HTERT RPE-1 (cell line): ENCODE data around the gene ALOX12B.
"Not testable (repeated sequence)": the region's sequence is repeated elsewhere in the genome, so short reads cannot be mapped to it uniquely, and the experiment has no call there.

ENCODE experiments used
- in situ Hi-C: fragments of 300-500 bp; cut with MboI; formaldehyde crosslinking; loops from 4 replicates; pipeline ENCODE4 v1.14.3; 2020; ENCODE audit warnings: low sequenced_read_pairs

ALOX12B gene

GRCh38 chr17:8067806-8068205 is 19.7 kb downstream of the ALOX12B start:
- in situ Hi-C loops: no loop called here

GRCh38 chr17:8066841-8067775 is 20.4 kb downstream of the ALOX12B start:
- in situ Hi-C loops: no loop called here

- in situ Hi-C loops: no loop called here
These were observed 22.9 kb downstream of the ALOX12B start for GRCh38 chr17:8064561-8065019.

- in situ Hi-C loops: no loop called here
These were observed 23.6 kb downstream of the ALOX12B start for GRCh38 chr17:8063761-8064534.

GRCh38 chr17:8062807-8063483 is 24.6 kb downstream of the ALOX12B start:
- in situ Hi-C loops: no loop called here

GRCh38 chr17:8062435-8062806 is 25.1 kb downstream of the ALOX12B start:
- in situ Hi-C loops: no loop called here

- in situ Hi-C loops: not testable (repeated sequence)
These were observed 25.7 kb downstream of the ALOX12B start for GRCh38 chr17:8061851-8062250.

GRCh38 chr17:8060274-8060673 is 27.2 kb downstream of the ALOX12B start:
- in situ Hi-C loops: no loop called here

GRCh38 chr17:8059131-8059530 is 28.4 kb downstream of the ALOX12B start:
- in situ Hi-C loops: no loop called here

GRCh38 chr17:8057691-8058114 is 29.8 kb downstream of the ALOX12B start:
- in situ Hi-C loops: no loop called here

GRCh38 chr17:8056976-8057625 is 30.4 kb downstream of the ALOX12B start:
- in situ Hi-C loops: no loop called here

- in situ Hi-C loops: no loop called here
These were observed 31.1 kb downstream of the ALOX12B start for GRCh38 chr17:8056232-8056975.

- in situ Hi-C loops: no loop called here
These were observed 31.7 kb downstream of the ALOX12B start for GRCh38 chr17:8055851-8056231.

GRCh38 chr17:8053600-8053999 is 33.9 kb downstream of the ALOX12B start:
- in situ Hi-C loops: no loop called here

- in situ Hi-C loops: no loop called here
These were observed 35.0 kb downstream of the ALOX12B start for GRCh38 chr17:8052256-8053252.

GRCh38 chr17:8051831-8052230 is 35.7 kb downstream of the ALOX12B start:
- in situ Hi-C loops: no loop called here

- in situ Hi-C loops: no loop called here
These were observed 38.8 kb downstream of the ALOX12B start for GRCh38 chr17:8048736-8049135.

GRCh38 chr17:8048236-8048635 is 39.3 kb downstream of the ALOX12B start:
- in situ Hi-C loops: no loop called here

GRCh38 chr17:8047769-8048110 is 39.8 kb downstream of the ALOX12B start:
- in situ Hi-C loops: no loop called here
